K562 (cell line): ENCODE measurements around the gene SLC39A11.

Experiments used
- BDP1 ChIP-seq: IDR thresholded peaks from 3 replicates; pipeline ENCODE4 v1.6.1; 2011; ENCODE audit not compliant: insufficient read length, insufficient read depth
- BRCA1 ChIP-seq, 2 experiments: fragments of 450-650 bp in 1 of 2; sonication (generic) in 1 of 2; formaldehyde crosslinking in 1 of 2; IDR thresholded peaks; 2 replicates each; pipeline versions ENCODE4 v1.5.0 to v1.6.1; 2017 to 2020; ENCODE audit warnings: mild to moderate bottlenecking in 1 of 2, missing genetic modification reagents in 1 of 2
- CTCF ChIP-seq, 3 experiments: IDR thresholded peaks in 2 of 3; conservative IDR thresholded peaks in 1 of 3; 2 replicates each; pipeline ENCODE4 v1.5.1; 2011 to 2012; ENCODE audit warnings: low read length in 3 of 3, mild to moderate bottlenecking in 3 of 3, control low read depth in 2 of 3, improper control_type of control experiment in 1 of 3, inconsistent platforms in 1 of 3, low read depth in 1 of 3, mixed read lengths in 1 of 3, moderate library complexity in 1 of 3; ENCODE audit not compliant: insufficient read depth in 2 of 3
- E2F6 ChIP-seq, 2 experiments: IDR thresholded peaks; 2 replicates each; pipeline ENCODE4 v1.6.1; 2011; ENCODE audit warnings: borderline replicate concordance in 1 of 2, control low read depth in 1 of 2, low read depth in 1 of 2, low read length in 1 of 2, mild to moderate bottlenecking in 1 of 2, mixed read lengths in 1 of 2, moderate library complexity in 1 of 2; ENCODE audit not compliant: insufficient read depth in 1 of 2, insufficient read length in 1 of 2, poor library complexity in 1 of 2, severe bottlenecking in 1 of 2; ENCODE audit errors: extremely low read depth in 1 of 2
- EP300 ChIP-seq: IDR thresholded peaks from 2 replicates; pipeline ENCODE4 v1.6.1; 2012; ENCODE audit warnings: low read length, improper control_type of control experiment
- KLF16 ChIP-seq: IDR thresholded peaks from 2 replicates; pipeline ENCODE4 v1.6.1; 2016; ENCODE audit warnings: antibody characterized with exemption
- MAFK ChIP-seq: IDR thresholded peaks from 2 replicates; pipeline ENCODE4 v1.6.1; 2011; ENCODE audit warnings: low read length, improper control_type of control experiment
- POLR2A ChIP-seq: fragments of 450-650 bp; conservative IDR thresholded peaks from 2 replicates; pipeline ENCODE4 v1.6.1; 2016
- PREB ChIP-seq: sonication (generic); formaldehyde crosslinking; IDR thresholded peaks from 2 replicates; pipeline ENCODE4 v1.8.1; 2023; ENCODE audit warnings: mild to moderate bottlenecking, missing genetic modification reagents
- ZNF165 ChIP-seq: fragments of 250-450 bp; sonication (Bioruptor Pico); IDR thresholded peaks from 2 replicates; pipeline ENCODE4 v1.4.0; 2020; ENCODE audit warnings: borderline replicate concordance
- ZNF57 ChIP-seq: fragments of 450-650 bp; formaldehyde crosslinking; IDR thresholded peaks from 2 replicates; pipeline ENCODE4 v1.4.0; 2020; ENCODE audit warnings: mild to moderate bottlenecking, moderate library complexity
- ZNF592 ChIP-seq: fragments of 450-650 bp; IDR thresholded peaks from 2 replicates; pipeline ENCODE4 v1.6.1; 2017; ENCODE audit warnings: antibody characterized with exemption, mild to moderate bottlenecking

- TF ChIP-seq CTCF (IDR thresholded peaks at IDR 0.05 in 2 of 3, conservative IDR thresholded peaks at IDR 0.05 in 1 of 3; ENCODE audit: insufficient read depth in 2 of 3, low read depth in 1 of 3, low read length in 3 of 3), result no peak
- TF ChIP-seq ZNF592, result no peak
- no peak for TF ChIP-seq KLF16
- TF ChIP-seq ZNF57 (CRISPR knock-in tag), result no peak
- no peak for TF ChIP-seq POLR2A
- TF ChIP-seq E2F6 (IDR thresholded peaks at IDR 0.05; ENCODE audit: borderline replicate concordance in 1 of 2, extremely low read depth in 1 of 2, insufficient read depth in 1 of 2, insufficient read length in 1 of 2, low read depth in 1 of 2, low read length in 1 of 2, poor library complexity in 1 of 2, severe bottlenecking in 1 of 2), result no peak
- no peak for TF ChIP-seq EP300
- TF ChIP-seq BRCA1 (IDR thresholded peaks at IDR 0.05), result no peak
- no peak for TF ChIP-seq BRCA1 (CRISPR knock-in tag; IDR thresholded peaks at IDR 0.05)
- no peak for TF ChIP-seq BDP1
- no peak for TF ChIP-seq PREB (CRISPR knock-in tag)
- no peak for TF ChIP-seq ZNF165 (CRISPR knock-in tag)
- TF ChIP-seq MAFK, result no peak
These were observed 289.8 kb downstream of the SLC39A11 start for GRCh38 chr17:72802726-72803125.
